Effector CD8-positive, alpha-beta T cell (primary cell): ENCODE results near the gene SAT1.

Experiments
- DNase-seq: peaks from one replicate; lab custom pipeline; 2025; lab: John Stamatoyannopoulos, UW

Gene SAT1

DNA sequence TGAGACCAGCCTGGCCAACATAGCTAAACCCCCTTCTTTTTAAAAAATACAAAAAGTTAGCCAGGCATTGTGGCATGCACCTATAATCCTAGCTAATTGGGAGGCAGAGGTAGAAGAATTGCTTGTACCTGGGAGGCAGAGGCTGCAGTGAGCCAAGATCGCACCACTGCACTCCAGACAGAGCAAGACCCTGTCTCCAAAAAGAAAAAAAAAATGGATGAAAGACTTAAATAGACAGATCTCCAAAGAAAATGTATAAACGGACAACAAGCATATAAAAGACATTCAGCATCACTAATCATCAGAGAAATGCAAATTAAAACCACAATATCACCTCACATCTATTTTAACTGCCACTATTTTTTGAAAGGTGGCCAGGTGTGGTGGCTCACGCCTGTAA lies 6.6 kb upstream of the SAT1 start:
- DNase-seq: no peak

DNA sequence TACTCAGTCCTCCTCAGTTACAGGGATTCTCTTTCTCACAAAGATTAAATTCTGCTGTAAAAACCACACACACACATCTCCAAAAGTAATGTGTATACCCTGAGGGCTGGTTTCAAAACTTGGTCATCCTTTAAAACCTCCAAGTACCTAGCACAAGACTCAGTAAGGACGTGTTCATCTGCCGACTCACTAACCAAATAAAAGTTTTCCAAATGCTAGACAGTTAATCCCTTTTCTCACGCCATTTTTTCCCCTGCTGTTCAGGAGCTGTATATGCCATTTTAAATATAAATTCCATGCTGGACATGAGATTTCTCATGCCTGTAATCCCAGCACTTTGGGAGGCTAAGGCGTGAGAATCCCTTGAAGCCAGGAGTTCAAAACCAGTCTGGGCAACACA lies 3.9 kb upstream of the SAT1 start:
- no peak for DNase-seq

DNA sequence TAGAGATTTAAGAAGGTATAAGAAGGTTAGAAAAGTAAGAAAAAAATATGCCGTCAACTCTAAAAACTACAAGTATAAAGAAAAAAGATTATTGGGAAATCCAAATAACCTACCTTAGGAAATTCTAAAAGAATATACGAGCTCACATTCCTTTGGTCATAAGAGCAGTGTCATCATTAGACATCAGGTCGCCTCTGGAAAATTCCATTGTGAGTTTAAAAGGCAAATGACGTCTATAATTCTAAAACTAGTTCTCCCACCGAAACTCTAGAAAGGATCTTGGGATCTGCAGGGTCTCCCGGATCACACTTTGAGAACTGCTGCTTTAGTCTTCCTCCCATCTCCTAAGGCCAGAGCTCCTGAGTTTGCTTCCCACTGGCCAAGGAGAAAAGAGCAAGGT lies 518 bp upstream of the SAT1 start:
- no peak for DNase-seq

DNA sequence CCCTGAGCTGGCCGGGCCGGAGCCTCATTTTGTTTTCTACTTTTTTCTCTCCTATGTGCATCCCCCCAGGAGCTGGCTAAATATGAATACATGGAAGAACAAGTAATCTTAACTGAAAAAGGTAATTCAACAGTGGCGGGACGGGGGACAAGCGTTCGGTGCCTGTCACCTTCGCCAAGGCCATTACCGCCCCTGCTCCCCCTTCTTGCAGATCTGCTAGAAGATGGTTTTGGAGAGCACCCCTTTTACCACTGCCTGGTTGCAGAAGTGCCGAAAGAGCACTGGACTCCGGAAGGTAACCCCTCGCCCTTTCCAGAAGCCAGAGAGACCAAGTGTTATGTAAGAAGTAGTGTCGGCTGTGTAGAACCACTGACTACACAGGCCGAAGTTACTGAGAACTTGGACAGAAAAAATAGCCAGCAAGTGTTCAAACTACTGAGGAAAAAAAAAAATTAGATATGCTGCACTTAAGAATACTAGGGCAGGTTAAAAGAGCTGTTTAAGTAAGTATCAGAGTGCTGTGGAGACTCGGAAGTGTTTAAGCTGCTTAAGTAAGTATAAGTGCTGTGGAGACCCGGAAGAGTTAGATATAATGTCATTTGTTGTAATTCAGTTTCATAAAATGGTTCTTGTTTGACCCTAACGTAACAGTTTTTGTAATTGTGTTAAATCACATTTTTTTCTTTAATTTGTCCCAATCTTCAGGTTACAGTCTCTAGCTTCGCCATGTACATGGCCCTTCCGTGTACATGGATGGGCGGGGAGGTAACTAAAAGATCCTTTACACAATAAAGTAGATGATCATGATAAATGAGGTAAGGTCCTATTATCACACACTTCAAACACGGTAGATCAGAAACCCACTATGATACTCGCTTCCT lies 856 bp downstream of the SAT1 start:
- no peak for DNase-seq

DNA sequence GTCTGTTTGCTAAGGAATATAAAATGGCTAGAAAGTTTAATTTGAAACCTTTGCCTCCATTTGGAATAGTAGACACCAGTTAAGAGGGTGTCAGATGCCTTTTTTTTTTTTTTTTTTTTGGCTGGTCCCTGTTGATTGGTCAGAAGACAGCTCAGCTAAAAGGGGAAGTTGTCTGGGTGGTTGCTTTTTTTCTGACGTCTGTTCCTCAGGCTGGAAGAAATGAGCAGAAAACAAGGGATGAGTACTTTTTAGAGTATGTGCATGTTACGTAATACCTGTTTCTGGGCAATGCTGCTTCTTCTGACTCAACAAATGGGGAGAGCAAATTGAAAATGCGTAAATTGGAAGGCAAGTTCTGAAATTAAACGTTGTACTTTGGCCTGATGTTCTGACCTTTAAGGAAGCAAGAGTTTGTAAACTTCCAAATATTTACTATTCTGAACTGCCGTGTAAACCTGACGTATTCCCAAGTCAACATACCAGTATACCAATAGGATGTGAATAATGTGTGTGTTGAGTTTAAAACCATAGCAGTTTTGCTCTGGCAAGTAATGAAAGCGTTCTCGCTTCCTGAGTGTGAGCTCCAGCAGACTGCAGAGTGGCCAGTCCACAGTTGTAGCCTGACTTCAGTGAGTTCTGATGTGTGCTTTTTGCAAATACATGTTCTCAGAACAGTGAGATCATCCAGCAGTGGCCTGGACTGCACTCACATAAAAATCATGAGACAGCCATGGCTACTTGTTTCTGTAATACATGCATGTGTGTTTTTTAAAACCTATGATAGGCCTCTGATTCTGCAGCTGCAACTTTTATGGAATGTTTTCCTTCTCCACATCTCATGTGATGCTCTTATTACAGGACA lies 1.7 kb downstream of the SAT1 start:
- no peak for DNase-seq

DNA sequence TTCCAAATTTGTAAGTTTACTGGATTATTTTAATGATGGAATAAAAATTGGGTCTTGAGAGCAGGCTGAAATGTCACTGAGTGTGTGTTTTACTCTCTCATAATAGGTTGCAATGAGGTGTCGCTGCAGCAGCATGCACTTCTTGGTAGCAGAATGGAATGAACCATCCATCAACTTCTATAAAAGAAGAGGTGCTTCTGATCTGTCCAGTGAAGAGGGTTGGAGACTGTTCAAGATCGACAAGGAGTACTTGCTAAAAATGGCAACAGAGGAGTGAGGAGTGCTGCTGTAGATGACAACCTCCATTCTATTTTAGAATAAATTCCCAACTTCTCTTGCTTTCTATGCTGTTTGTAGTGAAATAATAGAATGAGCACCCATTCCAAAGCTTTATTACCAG lies 2.6 kb downstream of the SAT1 start:
- no peak for DNase-seq

DNA sequence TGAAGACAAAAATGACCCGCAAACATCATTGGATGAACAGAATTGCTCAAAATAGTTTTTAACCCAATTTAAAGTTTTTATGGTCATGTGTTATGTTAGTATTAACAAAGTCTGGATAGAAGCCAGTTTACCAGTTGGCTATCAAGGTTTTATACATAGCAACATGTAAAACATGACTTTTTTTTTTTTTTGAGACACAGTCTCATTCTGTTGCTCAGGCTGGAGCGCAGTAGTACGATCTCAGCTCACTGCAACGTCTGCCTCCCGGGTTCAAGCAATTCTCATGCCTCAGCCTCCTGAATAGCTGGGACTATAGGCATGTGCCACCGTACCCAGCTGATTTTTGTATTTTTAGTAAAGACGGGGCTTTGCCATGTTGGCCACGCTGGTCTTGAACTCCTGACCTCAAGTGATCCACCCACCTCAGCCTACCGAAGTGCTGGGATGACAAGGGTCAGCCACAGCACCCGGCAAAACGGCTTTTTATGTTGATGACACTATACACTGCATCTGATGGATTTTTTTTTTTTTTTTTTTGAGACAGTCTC lies 3.4 kb downstream of the SAT1 start:
- no peak for DNase-seq

DNA sequence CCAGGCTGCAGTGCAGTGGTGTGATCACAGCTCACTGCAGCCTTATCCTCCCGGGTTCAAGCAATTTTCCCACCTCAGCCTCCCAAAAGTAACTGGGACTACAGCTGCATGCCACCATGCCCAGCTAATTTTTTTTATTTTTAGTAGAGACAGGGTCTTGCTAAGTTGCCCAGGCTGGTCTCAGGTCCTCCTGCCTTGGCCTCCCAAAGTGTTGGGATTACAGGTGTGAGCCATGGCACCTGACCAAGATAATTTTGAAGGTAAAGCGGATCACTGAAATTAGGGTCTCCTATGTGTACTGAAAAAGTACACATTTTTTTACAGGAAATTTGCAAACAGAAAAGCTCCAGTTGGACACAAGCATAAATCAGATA lies 4.8 kb downstream of the SAT1 start:
- no peak for DNase-seq

DNA sequence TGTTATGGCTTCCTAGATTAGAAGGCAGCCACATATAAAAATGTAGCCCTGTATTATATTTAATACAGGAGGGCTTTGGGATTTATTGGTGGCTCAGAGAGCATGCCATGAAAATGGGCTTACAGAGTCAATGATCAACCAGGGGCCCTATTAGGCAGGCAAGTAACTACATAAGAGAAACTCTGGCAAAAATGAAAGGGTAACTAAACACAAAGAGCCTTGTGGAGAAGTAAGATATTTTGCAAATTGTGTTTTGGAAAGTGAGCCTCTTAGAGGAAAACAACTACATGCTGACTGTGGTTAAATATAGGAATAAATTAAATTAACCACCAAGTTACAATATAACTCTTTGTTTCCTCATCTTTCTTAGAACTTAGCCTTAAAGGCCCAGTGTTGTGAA lies 5.5 kb downstream of the SAT1 start:
- no peak for DNase-seq

DNA sequence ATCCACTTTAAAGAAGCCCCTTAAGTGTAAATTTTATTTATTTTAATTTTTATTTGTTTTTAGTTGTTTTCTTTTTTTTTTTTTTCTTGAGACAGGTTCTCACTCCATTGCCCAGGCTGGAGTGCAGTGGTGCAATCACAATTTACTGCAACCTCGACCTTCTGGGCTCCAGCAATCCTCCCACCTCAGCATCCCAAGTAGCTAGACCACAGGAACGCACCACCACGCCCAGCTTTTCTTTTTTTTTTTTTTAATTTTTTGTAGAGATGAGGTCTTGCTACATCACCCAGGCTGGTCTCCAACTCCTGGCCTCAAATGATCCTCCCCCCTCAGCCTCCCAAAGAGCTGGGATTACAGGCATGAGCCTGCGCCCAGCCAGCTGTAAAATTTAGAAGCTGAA lies 6.0 kb downstream of the SAT1 start:
- no peak for DNase-seq

DNA sequence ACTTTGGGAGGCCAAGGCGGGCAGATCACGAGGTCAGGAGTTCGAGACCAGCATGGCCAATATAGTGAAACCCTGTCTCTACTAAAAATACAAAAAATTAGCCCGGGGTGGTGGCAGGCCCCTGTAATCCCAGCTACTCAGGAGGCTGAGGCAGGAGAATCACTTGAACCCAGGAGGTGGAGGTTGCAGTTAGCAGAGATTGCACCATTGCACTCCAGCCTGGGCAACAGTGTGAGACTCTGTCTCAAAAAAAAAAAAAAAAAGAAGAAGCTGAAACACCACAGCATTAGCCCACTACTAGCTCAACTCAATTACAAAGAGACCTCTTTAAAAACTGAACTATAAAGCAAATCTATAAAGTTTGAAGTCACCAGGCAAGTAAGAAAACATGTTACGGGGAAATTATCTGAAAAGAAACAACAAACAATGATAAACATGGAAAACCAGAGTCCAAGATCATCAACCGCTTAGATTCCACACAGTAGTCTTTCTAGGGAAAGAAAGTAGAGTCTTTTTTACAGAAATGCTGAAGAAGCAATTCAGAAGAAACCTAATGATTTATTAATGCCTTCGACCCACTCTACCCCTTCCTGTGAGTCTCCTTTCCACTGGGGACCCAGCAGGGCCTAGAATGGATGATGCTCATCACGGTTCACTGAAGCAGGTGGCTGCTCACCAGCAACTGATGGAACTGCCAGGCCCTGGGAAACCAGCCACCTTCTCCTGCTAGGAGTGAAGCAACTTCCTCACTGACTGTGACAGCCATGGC lies 6.6 kb downstream of the SAT1 start:
- no peak for DNase-seq

DNA sequence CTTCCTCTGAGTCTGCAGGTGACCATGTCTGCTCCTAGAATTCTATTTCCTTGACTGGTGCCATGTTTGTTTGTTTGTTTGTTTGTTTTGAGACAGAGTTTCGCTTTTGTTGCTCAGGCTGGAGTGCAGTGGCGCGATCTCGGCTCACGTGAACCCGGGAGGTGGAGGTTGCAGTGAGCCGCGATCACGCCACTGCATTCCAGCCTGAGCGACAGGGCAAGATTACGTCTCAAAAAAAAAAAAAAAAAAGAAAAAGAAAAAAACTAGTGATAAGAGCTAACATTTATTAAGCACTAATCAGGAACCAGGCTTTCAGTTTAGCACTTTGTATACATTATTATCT lies 7.2 kb downstream of the SAT1 start:
- DNase-seq: no peak

DNA sequence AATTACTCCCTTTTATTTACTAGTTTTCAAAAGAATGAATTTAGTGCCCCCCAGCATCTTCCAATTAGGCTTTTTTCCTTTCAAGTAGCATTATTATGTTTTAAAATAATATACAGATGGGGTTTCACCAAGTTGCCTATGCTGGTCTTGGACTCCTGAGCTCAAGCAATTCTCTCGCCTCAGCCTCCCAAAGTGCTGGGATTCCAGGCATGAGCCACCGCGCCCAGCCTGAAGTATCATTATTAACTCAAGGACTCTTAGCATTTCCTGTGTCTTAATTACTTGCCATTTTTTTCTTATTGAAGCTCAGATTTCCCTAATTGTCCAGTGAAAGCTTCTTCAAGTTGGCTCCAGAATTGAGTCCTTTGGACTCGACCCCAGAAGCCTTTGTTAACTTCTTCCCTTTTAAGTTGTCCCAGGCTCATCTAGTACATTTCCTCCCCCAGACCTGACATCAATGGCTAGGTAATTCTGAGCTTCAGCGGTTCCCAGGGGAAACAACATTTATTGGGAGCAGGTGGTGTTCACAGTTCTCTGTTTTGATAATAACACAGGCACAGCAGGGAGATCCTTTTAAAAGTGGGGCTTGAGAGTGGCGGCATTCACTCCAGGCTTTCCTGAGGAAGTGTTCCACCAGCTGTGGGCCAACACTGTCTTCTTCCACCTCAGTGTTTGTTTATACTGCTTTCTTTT lies 10.0 kb downstream of the SAT1 start:
- no peak for DNase-seq

DNA sequence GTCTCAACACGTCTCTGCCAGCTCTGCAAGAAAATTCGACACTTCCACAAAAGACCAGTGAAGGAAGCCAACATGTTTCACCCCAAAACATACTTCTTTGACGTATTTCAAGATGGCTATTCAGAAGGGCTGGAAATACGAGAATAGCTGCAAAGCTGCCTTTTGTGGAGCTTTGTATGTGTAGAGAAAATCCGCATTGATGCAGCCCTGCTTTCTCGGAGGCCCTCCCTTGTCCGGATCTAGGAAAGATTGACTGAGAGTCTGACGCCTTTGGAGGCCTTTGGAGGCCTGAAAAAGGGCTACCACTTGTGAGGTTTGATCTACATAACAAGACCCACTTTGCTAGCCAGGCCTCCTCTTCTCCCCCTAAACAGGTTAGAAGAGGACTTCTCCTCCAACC lies 12.2 kb downstream of the SAT1 start:
- DNase-seq: no peak

DNA sequence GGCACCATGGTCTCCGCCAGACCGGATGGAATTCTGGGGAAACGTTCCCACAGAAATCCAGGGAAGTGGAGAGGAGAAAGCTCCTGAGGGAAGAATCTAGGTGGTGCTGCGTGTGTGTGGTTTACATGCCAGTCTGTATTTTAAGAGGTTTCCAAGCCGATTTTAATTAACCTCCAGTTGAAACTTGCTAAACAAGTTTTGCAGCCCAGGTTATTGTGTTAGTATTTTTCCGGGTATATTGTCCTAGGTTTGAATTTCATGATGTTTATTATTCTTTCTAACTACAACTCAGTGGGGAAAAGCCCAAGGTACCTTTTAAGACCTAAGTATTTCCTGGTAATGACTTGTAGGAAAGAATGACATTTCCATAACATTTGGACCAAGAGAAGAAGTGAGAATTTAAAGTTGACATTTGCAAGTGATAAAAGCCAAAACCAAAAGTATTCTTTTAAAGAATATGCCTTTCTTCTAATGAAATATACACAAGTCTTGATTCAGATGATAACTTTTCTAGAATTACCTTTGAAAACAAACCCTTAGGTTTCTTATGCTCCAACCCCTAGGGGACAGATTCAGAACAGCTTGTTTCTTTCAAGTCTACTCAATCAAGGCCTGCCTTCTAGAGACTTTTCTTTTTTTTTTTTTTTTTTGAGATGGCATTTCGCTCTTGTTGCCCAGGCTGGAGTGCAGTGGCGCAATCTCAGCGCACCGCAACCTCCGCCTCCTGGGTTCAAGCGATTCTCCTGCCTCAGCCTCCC lies 14.6 kb downstream of the SAT1 start:
- DNase-seq: no peak

DNA sequence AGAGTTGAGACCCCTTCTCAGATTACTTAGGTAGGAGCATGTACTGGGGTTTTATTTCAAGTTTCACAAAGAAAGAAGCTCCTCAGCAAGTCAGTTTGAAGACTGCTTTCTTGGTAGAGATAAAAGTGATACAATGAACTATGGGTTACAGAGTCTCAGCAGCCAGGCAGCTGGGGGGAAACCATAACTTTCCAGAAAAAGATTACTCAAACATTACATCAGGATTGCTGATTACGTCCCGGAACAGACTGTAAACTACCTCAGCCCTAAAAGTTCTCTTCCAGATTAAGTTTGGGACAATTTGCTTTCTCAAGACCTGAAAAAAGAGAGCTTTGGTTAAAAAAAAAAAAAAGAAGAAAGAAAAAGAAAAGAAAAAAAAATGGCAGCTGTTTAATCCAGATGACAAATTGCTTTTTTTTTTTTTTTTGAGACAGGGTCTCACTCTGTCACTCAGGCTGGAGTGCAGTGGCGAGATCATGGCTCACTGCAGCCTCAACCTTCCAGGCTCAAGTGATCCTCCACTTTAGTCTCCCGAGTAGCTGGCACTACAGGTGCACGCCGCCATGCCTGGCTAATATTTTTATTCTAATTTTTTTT lies 16.6 kb downstream of the SAT1 start:
- DNase-seq: no peak

DNA sequence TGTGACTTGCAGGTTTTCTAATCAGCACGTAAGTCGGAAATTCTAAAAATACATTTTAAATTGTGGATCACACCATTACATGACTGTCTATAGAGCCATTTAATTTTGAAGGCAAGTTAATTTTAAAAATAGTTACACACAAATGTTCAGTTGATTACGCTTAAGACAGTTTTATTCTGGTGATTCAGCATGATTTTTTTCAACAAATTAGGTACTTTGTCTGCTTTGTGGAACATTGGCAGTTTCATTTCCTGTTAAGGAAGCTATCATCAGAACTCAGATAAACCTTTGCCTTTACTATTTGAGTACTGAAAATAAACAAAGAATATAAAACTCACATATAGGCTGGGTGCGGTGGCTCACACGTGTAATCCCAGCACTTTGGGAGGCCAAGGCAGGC lies 19.5 kb downstream of the SAT1 start:
- DNase-seq: no peak

DNA sequence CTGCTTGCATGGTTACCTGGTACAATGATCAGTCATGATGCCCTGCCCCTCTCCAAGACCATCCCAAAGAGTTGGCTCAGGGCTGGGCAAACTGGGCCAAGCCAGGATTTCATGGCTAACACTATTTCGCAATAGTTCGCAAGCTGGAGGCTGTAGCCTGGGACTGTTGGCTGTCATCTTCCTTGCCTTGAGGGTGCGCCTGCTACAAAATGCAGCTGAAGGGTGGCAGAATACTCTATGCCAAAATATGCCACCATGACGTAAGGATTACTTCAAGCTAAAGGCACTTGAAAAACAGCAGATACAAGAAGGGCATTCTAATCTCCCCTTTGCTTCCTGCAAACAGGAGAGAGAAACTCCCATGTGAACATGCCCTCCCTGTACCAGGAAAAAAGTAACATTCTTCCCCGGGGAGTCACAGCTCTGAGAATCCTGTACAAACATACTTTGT lies 21.0 kb downstream of the SAT1 start:
- no peak for DNase-seq

DNA sequence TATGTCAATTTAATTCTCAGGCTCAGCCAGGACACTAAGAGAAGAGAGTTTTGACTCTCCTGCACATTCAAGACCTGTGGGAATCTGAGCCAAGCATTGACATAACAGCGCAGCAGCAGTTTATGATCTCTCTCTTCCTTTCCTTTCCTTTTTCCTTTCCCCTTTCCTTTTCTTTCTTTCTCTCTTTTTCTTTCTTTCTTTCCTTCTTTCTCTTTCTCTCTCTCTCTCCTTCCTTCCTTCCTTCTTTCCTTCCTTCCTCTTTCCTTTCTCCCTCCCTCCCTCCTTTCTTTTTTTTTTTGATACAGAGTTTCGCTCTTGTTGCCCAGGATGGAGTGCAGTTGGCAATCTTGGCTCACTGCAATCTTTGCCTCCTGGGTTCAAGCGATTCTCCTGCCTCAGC lies 21.6 kb downstream of the SAT1 start:
- no peak for DNase-seq

DNA sequence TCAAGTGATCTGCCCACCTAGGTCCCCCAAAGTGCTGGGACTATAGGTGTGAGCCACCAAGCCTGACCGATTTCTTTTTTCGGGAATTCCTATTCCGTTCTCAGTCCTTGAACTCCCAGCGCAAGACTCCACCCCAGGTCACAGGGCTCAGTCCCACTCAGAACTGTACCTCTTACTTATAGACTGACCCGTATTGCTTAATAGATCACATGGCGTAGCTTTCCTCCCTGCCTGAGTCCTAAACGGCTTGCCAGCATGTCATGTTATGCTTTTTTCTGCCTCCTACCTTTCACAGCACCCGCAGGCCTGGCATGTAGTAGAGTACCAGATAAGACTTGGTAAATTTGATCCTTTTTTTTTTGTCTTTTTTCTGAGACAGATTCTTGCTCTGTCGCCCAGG lies 22.4 kb downstream of the SAT1 start:
- DNase-seq: no peak

DNA sequence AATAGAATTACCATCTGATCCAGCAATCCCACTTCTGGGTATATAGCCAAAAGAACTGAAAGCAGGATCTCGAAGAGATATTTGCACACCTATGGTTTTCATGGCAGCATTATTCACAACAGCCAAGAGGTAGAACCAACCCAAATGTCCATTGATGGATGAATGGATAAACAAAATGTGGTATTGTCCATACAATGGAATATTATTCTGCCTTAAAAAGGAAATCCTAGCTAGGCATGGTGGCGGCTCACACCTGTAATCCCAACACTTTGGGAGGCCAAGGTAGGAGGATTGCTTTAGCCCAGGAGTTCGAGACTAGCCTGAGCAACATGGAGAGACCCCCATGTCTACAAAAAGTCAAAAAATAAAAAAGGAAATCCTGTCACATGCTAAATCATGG lies 27.3 kb downstream of the SAT1 start:
- no peak for DNase-seq
